Uterus (tissue), 2 donors: ENCODE data around the gene SERPINI2.

Source experiments
- POLR2A ChIP-seq, 2 donors: fragments of 450-650 bp; IDR thresholded peaks; one replicate each; pipeline ENCODE4 v1.6.1; 2016; ENCODE audit warnings: antibody characterized with exemption in 2 of 2, mild to moderate bottlenecking in 1 of 2, moderate library complexity in 1 of 2
- TF ChIP-seq, protein P1 (sequence below), 4 experiments: fragments of 200-600 bp in 2 of 4; fragments of 450-650 bp in 2 of 4; sonication (generic) in 2 of 4; IDR thresholded peaks; one replicate each; pipeline ENCODE4 v1.5.1; 2016 to 2019; ENCODE audit warnings: antibody characterized with exemption in 4 of 4, mild to moderate bottlenecking in 2 of 4, moderate library complexity in 1 of 4

DNA sequence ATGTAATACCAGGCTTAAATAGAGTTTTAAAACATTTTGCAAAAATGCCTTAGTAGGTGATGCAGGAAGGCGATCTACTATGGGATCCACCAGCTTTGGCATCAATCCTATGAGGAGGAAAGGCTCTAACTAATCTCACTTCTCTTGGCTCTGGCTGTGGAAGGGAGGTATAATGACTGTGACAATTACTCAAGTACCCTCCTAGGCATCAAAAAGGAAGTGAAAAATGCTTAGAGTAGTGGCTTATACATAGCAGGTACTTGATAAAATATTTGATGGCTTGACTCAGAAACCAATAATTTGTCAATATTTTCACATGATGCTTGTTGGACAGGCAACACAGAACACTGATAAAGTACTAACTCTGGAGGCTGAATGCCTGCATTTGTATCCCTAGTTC is 34.1 kb upstream of the SERPINI2 start:
- TF ChIP-seq, protein P1, sequence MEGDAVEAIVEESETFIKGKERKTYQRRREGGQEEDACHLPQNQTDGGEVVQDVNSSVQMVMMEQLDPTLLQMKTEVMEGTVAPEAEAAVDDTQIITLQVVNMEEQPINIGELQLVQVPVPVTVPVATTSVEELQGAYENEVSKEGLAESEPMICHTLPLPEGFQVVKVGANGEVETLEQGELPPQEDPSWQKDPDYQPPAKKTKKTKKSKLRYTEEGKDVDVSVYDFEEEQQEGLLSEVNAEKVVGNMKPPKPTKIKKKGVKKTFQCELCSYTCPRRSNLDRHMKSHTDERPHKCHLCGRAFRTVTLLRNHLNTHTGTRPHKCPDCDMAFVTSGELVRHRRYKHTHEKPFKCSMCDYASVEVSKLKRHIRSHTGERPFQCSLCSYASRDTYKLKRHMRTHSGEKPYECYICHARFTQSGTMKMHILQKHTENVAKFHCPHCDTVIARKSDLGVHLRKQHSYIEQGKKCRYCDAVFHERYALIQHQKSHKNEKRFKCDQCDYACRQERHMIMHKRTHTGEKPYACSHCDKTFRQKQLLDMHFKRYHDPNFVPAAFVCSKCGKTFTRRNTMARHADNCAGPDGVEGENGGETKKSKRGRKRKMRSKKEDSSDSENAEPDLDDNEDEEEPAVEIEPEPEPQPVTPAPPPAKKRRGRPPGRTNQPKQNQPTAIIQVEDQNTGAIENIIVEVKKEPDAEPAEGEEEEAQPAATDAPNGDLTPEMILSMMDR (IDR thresholded peaks at IDR 0.05), result no peak
- TF ChIP-seq POLR2A (IDR thresholded peaks at IDR 0.05), result no peak
